Keratinocyte (primary cell): ENCODE measurements around the gene ZNF425.

Source experiments
- EZH2 ChIP-seq: IDR thresholded peaks from one replicate; pipeline ENCODE4 v1.6.1; 2012; ENCODE audit warnings: inconsistent platforms, mild to moderate bottlenecking, low read length, moderate library complexity
- TF ChIP-seq, protein P1 (sequence below), 3 experiments: IDR thresholded peaks in 1 of 3; conservative IDR thresholded peaks in 1 of 3; optimal IDR thresholded peaks in 1 of 3; 2 replicates in 2 of 3; 3 replicates in 1 of 3; pipeline versions ENCODE3 to v1.5.1; 2011; ENCODE audit warnings: low read length in 3 of 3, mild to moderate bottlenecking in 3 of 3, moderate library complexity in 2 of 3, control low read depth in 1 of 3, inconsistent platforms in 1 of 3; ENCODE audit not compliant: insufficient read depth in 2 of 3; ENCODE audit errors: extremely low read depth in 1 of 3

- TF ChIP-seq, protein P1, sequence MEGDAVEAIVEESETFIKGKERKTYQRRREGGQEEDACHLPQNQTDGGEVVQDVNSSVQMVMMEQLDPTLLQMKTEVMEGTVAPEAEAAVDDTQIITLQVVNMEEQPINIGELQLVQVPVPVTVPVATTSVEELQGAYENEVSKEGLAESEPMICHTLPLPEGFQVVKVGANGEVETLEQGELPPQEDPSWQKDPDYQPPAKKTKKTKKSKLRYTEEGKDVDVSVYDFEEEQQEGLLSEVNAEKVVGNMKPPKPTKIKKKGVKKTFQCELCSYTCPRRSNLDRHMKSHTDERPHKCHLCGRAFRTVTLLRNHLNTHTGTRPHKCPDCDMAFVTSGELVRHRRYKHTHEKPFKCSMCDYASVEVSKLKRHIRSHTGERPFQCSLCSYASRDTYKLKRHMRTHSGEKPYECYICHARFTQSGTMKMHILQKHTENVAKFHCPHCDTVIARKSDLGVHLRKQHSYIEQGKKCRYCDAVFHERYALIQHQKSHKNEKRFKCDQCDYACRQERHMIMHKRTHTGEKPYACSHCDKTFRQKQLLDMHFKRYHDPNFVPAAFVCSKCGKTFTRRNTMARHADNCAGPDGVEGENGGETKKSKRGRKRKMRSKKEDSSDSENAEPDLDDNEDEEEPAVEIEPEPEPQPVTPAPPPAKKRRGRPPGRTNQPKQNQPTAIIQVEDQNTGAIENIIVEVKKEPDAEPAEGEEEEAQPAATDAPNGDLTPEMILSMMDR (optimal IDR thresholded peaks at IDR 0.05 in 1 of 3, IDR thresholded peaks at IDR 0.05 in 1 of 3, conservative IDR thresholded peaks at IDR 0.05 in 1 of 3; ENCODE audit: extremely low read depth in 1 of 3, insufficient read depth in 2 of 3, low read length in 3 of 3): peak in 2 of 3 experiments; percentile 16 to 35
- no peak for TF ChIP-seq EZH2
These were observed 58.3 kb downstream of the ZNF425 start for GRCh38 chr7:149067869-149068268.
